ENCODE measurements around the gene CHCHD4. TPM values are rescaled to one million over a fixed set of nuclear protein-coding genes. Genes with fewer than 3 reads are reported as not detected.
"Not testable (repeated sequence)": the region's sequence is repeated elsewhere in the genome, so short reads cannot be mapped to it uniquely, and the experiment has no call there.

CHCHD4 gene
- total RNA-seq, 1 donor: 6.7 TPM

- no peak for DNase-seq (ENCODE audit: low read depth in 2 of 3, low spot score in 2 of 3)
Measured at GRCh38 chr3:14077310-14077709, 47.4 kb downstream of the CHCHD4 start.

DNA sequence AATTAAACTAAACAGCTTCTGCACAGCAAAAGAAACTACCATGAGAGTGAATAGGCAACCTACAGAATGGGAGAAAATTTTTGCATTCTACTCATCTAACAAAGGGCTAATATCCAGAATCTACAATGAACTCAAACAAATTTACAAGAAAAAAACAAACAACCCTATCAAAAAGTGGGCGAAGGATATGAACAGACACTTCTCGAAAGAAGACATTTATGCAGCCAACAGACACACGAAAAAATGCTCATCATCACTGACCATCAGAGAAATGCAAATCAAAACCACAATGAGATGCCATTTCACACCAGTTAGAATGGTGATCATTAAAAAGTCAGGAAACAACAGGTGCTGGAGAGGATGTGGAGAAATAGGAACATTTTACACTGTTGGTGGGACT, 49.4 kb downstream of the CHCHD4 start:
- DNase-seq (ENCODE audit: low read depth in 2 of 3, low spot score in 2 of 3): not testable (repeated sequence)

GRCh38 chr3:14064910-14065309, 59.8 kb downstream of the CHCHD4 start:
- no peak for DNase-seq (ENCODE audit: low read depth in 2 of 3, low spot score in 2 of 3)

DNA sequence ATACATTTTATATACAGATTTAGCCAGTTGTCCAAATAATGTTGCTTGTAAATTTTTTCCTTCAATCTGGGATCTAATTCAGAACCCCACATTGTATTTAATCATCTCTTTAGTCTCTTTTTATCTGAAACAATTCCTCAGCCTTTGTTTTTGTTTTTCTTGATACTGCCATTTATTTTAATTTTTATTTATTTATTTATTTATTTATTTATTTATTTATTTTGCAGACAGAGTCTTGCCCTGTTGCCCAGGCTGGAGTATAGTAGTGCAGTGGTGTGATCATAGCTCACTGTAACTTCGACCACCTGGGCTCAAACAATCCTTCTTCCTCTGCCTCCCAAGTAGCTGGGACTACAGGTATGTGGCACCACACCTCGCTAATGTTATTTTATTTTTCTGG, 61.5 kb downstream of the CHCHD4 start:
- DNase-seq (ENCODE audit: low read depth in 2 of 3, low spot score in 2 of 3): no peak

Other genes with a start within 250 kb of the CHCHD4 start
- gene WNT7A, start 244.8 kb downstream of the CHCHD4 start, total RNA-seq: not detected
- gene TMEM43, start 182 bp upstream of the CHCHD4 start, total RNA-seq: 189 TPM
- 34.7 TPM for gene XPC, start 53.7 kb upstream of the CHCHD4 start, total RNA-seq
- 2.4 TPM for gene LSM3, start 53.9 kb upstream of the CHCHD4 start, total RNA-seq